Stimulated activated CD4-positive, alpha-beta T cell treated with anti-CD3 and anti-CD28 coated beads, Interleukin-4, amount 100 ng/mL, for 4 hours (primary cell): ENCODE measurements around the gene CREBZF.
"Not testable (repeated sequence)": the region's sequence is repeated elsewhere in the genome, so short reads cannot be mapped to it uniquely, and the experiment has no call there.

Experiments used
- DNase-seq, 2 experiments: peaks; one replicate each; pipeline ENCODE4 v3.0.0-alpha.2; 2020

CREBZF gene

GRCh38 chr11:85670949-85671663 lies 6.2 kb upstream of the CREBZF start:
- DNase-seq: not testable (repeated sequence)

- DNase-seq: no peak
Measured at GRCh38 chr11:85668157-85668556, 3.2 kb upstream of the CREBZF start.

DNA sequence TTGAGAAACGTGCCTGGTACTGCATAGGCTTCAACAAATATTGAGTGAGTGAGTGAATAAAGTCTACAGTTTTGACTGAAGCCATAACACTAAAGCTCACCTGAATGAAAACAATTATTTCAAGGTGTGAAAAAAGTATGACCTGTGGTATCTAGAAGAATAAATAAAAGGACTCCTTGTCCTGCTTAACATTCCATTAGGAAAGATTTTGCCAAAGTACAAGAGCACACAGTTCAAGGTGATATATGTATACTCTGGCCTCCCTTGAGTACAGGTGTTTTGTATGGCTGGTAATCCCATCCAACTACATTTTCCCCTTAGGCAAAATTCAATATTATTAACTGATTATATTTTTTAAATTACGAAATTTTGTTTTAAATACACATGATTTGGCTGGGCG lies 1.8 kb upstream of the CREBZF start:
- DNase-seq: no peak

DNA sequence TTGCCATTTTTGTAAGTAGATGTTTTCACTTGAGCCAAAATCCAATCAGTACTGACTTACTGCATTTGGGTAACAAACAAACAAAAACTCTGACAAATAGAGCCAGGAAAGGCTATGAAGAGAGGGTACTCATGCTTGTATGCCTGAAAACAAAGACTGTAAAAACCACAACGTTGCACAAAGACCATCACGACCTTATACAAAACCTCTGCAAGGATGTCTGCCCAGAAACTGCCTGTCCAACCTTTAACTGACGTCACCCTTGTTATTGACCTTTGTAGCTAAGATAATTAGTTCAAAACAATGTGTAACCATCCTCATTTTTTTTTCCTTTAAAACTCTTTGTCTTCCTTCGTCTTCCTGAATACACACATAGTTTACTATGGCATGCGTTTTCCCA lies 804 bp upstream of the CREBZF start:
- DNase-seq: no peak

- peak; percentile 81 to 88 for DNase-seq
Measured at GRCh38 chr11:85663753-85664614, 945 bp downstream of the CREBZF start.

DNA sequence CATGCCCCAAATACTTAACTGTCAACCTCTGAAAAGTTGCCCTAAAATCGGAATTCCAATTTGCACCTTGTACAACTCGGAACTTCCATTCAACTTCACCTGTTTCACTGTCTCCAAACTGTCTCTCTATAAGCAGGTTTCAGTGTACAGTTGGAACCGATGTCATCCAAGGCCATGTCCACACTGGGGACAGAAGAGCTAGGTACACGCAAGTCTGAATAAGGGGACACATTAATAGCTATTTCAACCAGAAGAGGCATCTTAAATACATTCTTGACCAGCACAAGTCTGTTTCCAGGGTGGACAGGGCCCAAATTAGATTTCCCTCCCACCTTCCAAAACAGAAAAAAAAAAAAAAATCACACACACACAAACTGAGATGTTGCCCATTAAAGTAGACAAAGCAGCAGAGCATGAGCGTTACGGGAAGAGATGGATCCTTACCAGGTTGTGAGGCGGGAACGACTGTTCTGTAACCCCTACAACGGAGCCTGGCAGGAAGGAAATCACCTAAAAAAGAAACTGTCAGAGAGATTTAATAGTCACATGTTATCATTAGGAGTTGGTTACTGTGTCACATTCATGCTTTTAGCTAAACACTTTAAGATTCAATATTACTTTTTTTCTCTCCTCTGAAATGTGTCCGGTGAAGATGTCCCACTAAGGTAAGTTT lies 1.7 kb downstream of the CREBZF start:
- DNase-seq: no peak

- no peak for DNase-seq
Measured at GRCh38 chr11:85661972-85662664, 2.8 kb downstream of the CREBZF start.

- no peak for DNase-seq
Measured at GRCh38 chr11:85658180-85658579, 6.7 kb downstream of the CREBZF start.

DNA sequence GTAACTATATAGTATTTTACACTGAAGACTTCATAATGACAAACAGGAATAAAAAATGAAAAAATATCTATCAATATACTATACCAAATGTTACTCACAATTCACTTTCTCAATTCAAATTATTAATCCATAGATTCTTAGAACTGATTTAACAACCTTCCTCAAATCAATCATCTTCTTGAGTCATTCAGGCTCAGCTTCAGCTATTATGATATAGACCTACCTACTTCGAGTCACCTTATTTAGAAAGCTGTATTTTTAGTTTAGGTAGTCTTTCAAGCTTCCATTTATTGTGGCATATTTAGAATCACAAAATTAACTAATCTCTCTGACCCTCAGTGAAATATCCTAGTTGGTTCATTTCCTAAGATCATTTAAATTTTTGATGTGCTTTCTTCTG lies 8.2 kb downstream of the CREBZF start:
- no peak for DNase-seq

GRCh38 chr11:85654343-85654742 lies 10.6 kb downstream of the CREBZF start:
- DNase-seq: not testable (repeated sequence)

- DNase-seq: no peak
Measured at GRCh38 chr11:85652786-85653447, 12.0 kb downstream of the CREBZF start.

GRCh38 chr11:85651118-85651517 lies 13.8 kb downstream of the CREBZF start:
- no peak for DNase-seq

- DNase-seq: peak; percentile 91 to 92
Measured at GRCh38 chr11:85647604-85648299, 17.2 kb downstream of the CREBZF start, which contains the start of gene TMEM126A. TSS of gene TMEM126A (plus strand) at chr11:85647967. CDS start at chr11:85650256, 2,289 bp downstream.

DNA sequence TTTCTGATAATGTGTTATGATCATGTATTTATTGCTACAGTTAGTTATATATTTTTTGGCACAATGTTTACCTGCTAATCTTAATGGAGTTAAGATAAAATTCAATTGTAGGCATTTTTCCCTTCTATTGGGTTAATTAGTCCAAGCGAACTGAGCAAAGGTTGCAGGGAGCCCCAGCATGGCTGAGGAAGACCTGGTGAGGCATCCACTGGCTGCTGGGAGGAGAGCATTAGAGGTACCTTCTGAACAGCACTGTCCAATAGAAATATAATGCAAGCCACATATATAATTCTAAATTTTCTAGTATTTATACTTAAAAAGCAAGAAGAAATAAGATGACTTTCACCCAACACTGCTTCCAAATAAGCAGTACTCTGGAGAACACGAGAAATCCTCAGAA lies 17.9 kb downstream of the CREBZF start:
- no peak for DNase-seq

DNA sequence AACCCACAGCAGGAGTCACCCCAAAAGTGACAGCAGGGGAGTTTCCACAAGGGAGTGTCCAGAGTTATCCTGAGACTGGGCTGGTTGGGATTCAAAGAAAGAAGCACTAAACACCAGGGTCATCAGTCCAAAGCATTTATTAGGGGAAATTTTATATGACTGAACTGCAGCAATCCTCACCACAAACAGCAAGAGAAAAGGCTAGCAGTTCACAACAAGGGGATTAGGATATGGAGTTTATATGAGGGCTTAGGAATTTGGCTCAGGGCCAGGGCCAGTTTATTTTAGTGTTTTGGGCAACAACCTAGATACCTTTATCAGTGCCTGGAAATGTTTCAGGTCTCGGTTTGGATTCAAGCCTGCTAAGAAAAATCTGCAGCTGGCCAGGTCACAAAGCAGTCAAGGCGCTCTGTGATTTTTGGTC lies 21.7 kb downstream of the CREBZF start:
- no peak for DNase-seq

GRCh38 chr11:85634747-85635146 lies 30.2 kb downstream of the CREBZF start:
- DNase-seq: no peak

DNA sequence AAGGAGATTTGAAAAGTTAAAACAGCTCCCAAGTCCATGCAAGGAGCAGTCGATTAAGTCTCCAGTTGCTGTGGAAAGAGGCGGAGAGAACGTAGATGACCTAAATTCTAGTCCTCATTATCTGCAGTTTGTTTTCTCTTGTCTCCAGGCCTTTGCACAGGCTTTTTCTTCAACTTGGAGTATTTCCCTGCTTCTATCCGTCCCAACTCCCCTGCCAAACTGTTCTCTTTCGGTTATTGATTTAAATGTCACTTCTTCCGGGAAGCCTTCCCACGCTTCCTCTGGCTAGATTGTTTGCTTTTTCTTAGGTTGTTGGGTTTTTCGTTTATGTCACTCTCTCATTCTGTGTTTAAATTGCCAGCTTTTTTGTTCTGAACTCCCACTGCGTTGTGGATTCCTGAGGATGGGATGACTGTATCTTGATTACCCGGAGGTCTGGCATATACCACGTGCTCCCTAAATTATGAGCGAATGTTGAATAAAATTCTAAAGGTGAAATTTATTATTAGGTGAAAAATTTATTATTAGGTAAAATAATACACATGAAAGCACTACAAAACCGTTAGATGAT lies 36.1 kb downstream of the CREBZF start:
- peak; percentile 19 to 44 for DNase-seq

DNA sequence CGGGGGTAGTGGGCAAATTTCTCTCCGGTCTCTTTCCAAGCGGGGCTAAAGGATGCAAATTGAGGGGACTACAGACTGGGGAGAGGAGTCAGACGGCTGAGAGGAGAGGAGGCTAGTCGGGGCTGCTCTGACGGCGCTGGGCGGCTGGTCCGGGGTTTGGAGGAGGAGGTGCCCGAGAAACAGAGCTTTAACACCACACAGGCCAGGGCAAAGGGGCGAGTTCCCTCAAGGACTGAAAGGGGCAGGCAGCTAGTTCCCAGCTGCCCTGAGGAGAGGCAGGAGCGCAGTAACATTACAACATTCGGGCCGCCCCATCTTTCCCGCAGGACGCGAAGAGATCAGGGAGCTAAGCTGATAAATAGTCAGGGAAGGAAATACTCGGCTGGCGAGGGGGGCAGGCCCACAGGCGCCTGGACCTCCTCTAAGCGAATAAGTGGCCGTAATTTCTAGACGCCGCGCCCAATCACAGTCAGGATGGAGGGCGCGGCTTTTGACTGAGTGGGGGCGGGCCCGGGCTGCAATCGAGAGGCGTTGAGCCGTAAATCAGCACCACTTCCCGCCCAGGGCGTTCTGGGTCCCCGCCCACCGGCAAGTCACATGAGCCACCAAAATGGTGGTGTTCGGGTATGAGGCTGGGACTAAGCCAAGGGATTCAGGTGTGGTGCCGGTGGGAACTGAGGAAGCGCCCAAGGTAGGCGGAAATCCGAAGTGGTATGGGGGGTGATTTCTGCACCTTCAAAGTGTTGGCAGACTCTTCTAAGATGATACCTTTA lies 36.7 kb downstream of the CREBZF start, which contains the start of gene TMEM126B:
Gene TMEM126B (plus strand): TSS at position 596 of the 773 bp plus-strand sequence. CDS start 15 bp downstream, at position 611.
- peak; percentile 93 to 95 for DNase-seq

DNA sequence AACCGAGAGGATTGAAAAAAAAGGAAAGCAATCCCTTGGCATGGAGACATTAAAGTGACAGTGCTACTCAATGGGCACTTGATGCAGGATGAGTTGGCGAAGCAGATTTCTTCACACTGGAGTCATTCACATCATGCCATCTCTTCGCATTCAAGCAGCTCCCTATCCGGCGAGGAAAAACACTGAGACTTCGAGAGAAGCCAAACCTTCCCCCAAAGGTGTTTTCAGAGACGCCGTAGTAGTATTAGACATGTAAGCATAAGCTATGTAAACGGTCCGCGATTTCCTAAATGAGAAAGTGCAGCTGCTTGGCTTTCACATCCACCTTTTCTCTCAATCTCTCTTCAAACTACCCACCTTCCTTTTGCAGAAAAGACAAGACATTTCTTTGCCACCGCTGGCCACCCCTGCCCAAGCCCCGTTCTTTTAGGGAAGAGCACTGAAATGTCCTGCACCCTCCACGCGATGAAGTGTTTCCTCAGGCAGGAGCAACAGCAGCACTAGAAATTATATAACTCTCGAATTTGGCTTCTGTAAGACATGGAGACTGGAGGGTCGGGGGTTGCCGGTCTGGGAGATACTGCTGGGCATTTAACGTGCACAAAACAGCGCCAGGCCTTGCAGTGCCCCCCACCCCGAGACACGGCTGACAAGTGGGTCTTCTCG lies 37.5 kb downstream of the CREBZF start, which contains the start of gene DLG2:
Gene DLG2 (minus strand): TSS at position 13 of the 666 bp plus-strand sequence.
- no peak for DNase-seq

GRCh38 chr11:85626496-85626895 lies 38.4 kb downstream of the CREBZF start:
- DNase-seq: no peak
